ENCODE measurements around the gene TOMM20L. TPM values are rescaled to one million over a fixed set of nuclear protein-coding genes. Genes with fewer than 3 reads are reported as not detected.

Gene TOMM20L
- total RNA-seq, 4 donors from 2014 or later, result 2.6 TPM; not detected in 3

- TF ChIP-seq CTCF (IDR thresholded peaks at IDR 0.05; ENCODE audit: low read depth), result no peak
Observed at GRCh38 chr14:58367296-58367695, 28.4 kb upstream of the TOMM20L start.

- TF ChIP-seq CTCF (IDR thresholded peaks at IDR 0.05; ENCODE audit: low read depth), result no peak
Observed at GRCh38 chr14:58368956-58369355, 26.8 kb upstream of the TOMM20L start.

GRCh38 chr14:58376791-58377190 is 18.9 kb upstream of the TOMM20L start:
- no peak for TF ChIP-seq CTCF (IDR thresholded peaks at IDR 0.05; ENCODE audit: low read depth)

- TF ChIP-seq CTCF (IDR thresholded peaks at IDR 0.05; ENCODE audit: low read depth), result no peak
Observed at GRCh38 chr14:58390830-58391229, 4.9 kb upstream of the TOMM20L start.

- no peak for TF ChIP-seq CTCF (IDR thresholded peaks at IDR 0.05; ENCODE audit: low read depth)
Observed at GRCh38 chr14:58395562-58395811, 243 bp upstream of the TOMM20L start.

- no peak for TF ChIP-seq CTCF (IDR thresholded peaks at IDR 0.05; ENCODE audit: low read depth)
Observed at GRCh38 chr14:58397156-58397555, 1.4 kb downstream of the TOMM20L start.

GRCh38 chr14:58398495-58398894 is 2.8 kb downstream of the TOMM20L start:
- no peak for TF ChIP-seq CTCF (IDR thresholded peaks at IDR 0.05; ENCODE audit: low read depth)

GRCh38 chr14:58398895-58399294 is 3.2 kb downstream of the TOMM20L start:
- no peak for TF ChIP-seq CTCF (IDR thresholded peaks at IDR 0.05; ENCODE audit: low read depth)

All from subcutaneous adipose tissue (tissue), 4 donors.